Testis (tissue), 2 donors: Measurements from ENCODE around the gene MRPL36.

Experiments used
- POLR2A ChIP-seq: fragments of 450-650 bp; IDR thresholded peaks from one replicate; pipeline ENCODE4 v1.6.1; 2017; ENCODE audit warnings: antibody characterized with exemption, mild to moderate bottlenecking, moderate library complexity
- TF ChIP-seq, protein P1 (sequence below), 3 experiments: fragments of 450-650 bp in 2 of 3; fragments of 200-600 bp in 1 of 3; sonication (generic) in 1 of 3; IDR thresholded peaks; one replicate each; pipeline ENCODE4 v1.5.1; 2016 to 2019; ENCODE audit warnings: antibody characterized with exemption in 3 of 3, mild to moderate bottlenecking in 2 of 3, moderate library complexity in 1 of 3

DNA sequence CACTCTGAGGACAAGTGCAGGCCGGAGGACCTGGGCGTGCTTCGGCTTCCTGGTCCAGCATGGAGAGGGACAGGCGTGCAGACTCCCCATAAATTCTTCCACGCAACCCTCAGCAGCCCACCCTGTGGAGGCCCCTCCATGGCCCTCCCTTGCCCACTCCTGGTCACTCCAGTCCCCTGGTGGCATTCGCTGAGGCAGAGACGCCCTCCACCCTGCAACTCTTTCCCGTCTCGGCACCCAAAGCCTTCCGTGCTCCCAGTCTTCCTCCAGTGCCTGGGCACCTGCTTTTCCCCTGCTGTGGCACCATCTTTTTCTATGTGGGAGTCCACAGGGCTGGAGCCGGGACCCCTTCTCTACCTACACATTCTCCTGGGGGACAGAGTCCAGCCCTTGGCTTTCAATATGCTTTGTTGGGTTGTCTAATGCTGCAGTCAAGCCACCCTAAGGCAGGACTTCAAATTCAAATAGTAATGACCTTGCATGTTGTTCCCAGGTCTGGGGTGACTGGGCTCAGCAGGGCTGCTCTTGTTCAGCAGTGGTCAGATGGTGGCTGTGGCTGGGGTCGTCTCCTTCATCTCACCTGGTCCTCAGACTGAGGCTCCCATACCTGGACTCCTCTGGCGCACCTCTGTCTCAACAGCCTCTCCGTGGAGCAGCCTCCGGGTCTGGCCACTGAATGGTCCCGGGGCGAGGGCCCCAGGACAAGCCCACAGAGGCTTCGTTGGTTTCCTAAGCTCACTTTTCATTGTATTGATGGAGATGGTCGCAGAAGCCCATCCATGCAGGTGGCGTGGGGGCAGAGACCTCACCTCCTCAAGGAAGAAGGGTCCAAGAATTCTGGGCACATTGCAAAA is 15.2 kb downstream of the MRPL36 start:
- TF ChIP-seq, protein P1, sequence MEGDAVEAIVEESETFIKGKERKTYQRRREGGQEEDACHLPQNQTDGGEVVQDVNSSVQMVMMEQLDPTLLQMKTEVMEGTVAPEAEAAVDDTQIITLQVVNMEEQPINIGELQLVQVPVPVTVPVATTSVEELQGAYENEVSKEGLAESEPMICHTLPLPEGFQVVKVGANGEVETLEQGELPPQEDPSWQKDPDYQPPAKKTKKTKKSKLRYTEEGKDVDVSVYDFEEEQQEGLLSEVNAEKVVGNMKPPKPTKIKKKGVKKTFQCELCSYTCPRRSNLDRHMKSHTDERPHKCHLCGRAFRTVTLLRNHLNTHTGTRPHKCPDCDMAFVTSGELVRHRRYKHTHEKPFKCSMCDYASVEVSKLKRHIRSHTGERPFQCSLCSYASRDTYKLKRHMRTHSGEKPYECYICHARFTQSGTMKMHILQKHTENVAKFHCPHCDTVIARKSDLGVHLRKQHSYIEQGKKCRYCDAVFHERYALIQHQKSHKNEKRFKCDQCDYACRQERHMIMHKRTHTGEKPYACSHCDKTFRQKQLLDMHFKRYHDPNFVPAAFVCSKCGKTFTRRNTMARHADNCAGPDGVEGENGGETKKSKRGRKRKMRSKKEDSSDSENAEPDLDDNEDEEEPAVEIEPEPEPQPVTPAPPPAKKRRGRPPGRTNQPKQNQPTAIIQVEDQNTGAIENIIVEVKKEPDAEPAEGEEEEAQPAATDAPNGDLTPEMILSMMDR (IDR thresholded peaks at IDR 0.05), result no peak
- no peak for TF ChIP-seq POLR2A
